HG02943 (cell line): ENCODE measurements around the gene MROH2A.
A peak's percentile ranks its signal among the peaks of the same experiment; 100 is the strongest.
"Not testable (repeated sequence)": the region's sequence is repeated elsewhere in the genome, so short reads cannot be mapped to it uniquely, and the experiment has no call there.

ENCODE experiments used
- ATAC-seq: cut with Tn5 transposase; IDR thresholded peaks from one replicate; pipeline ENCODE4 v1.9.1; 2021; ENCODE audit warnings: mild to moderate bottlenecking, low read depth, moderate library complexity; ENCODE audit not compliant: unreplicated experiment

MROH2A gene

GRCh38 chr2:233853353-233853752 is 75.2 kb downstream of the MROH2A start:
- no peak for ATAC-seq

- ATAC-seq, result no peak
Observed at GRCh38 chr2:233853883-233854240, 75.7 kb downstream of the MROH2A start.

DNA sequence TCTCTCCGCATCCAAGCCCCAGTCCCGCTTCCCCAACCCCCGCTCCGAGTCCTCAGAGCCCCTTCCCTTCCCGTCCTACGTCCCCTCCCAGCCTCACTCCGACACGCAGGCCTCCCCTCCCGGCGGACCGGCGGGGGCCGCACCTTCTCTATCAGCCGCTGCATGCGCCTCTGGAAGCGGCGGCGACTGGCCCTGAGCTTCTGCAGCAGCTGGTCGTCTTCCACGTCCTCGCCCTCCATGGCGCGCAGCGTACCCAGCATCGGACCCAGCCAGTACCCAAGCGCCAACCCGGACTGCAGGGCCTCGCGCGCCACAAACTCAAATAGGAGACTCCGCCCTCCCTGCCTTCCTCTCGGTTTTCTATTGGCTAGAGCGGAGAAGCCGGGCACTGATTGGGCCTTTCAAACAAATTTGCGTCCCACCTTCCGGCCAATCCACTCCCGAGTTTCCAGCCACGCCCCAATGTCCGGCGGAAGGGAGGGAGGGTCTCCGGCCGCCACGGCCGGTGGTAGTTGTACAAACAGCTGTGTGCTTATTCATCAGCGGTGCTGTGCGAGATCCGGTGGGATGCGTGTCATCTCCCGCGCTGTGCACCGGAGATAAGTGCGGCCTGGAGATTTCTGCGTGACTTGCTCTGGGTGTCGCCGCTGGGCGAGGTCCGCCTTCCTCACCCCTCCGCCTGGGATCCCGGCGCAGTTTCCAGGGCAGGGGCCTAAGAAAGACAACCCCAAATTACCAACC is 76.3 kb downstream of the MROH2A start, which contains the start of gene HJURP:
Gene HJURP, minus strand, starts transcription at position 295 of the 741 bp plus-strand sequence. Its CDS starts 35 bp downstream, at position 260.
- peak; percentile 97 for ATAC-seq

GRCh38 chr2:233855345-233855744 is 77.2 kb downstream of the MROH2A start:
- ATAC-seq, result no peak

DNA sequence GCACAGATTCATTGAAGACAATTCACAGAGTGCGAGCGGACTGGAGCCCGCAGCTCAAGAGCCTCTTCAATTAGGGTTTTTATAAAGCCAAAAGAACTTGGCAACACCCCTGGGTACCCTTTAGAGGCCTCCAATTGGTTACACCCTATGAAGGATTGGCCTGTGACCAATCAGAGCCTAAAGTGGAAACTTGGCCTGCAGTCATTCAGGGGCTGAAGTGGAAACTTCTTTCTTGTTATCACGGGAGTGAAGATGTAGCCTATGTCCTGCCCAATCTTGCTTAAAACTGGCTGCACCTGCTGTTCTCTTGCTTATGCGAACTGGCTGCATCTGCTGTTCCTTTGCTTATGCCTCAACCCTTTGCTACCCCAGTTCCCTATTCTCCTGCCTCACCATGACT is 78.1 kb downstream of the MROH2A start:
- ATAC-seq, result no peak

GRCh38 chr2:233857511-233858141 is 79.5 kb downstream of the MROH2A start:
- no peak for ATAC-seq

GRCh38 chr2:233858331-233858730 is 80.2 kb downstream of the MROH2A start:
- ATAC-seq, result no peak

- no peak for ATAC-seq
Observed at GRCh38 chr2:233862261-233862768, 84.2 kb downstream of the MROH2A start.

DNA sequence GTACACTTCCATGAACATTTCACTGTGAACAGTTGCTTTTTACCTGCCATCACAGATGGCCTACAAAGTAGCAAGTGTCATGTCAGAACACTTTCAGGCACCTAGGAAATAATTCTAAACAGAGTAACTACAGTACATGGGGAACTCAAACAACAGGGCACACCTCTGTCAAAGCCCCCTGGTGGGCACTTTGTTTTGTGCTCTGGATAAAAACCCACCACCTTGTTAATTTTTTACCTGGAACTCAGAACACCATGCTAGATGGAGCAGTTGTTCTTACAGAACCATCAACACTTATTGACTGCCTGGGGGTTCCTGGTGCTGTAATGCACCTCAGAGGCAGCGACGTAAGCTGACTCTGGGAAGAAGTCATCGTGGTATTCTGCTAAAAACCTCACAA is 87.7 kb downstream of the MROH2A start:
- ATAC-seq, result no peak

- ATAC-seq, result no peak
Observed at GRCh38 chr2:233866479-233866878, 88.3 kb downstream of the MROH2A start.

GRCh38 chr2:233867993-233868532 is 89.9 kb downstream of the MROH2A start, which contains the start of gene MSL3B:
TSS of gene MSL3B (minus strand) at chr2:233868386.
- ATAC-seq, result no peak

DNA sequence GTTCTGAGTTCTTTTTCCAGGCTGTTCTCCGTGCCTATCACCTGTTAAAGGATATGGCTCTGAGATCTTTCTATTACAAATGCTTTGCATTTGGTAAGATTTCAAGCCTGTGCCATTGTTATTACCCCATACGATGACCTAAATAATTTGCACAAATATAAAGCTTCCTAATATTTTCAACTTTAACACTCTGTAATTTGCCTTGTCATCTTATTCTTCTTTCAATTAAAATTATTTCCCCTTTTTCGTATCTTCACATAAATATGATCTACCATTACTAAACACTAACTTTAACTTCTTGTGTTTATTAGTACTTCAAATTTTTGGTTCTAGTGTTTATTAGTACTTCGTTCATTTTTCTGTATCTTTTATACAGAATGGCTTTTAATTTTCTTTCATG is 93.3 kb downstream of the MROH2A start:
- no peak for ATAC-seq

- ATAC-seq, result not testable (repeated sequence)
Observed at GRCh38 chr2:233872125-233872524, 94.0 kb downstream of the MROH2A start.

DNA sequence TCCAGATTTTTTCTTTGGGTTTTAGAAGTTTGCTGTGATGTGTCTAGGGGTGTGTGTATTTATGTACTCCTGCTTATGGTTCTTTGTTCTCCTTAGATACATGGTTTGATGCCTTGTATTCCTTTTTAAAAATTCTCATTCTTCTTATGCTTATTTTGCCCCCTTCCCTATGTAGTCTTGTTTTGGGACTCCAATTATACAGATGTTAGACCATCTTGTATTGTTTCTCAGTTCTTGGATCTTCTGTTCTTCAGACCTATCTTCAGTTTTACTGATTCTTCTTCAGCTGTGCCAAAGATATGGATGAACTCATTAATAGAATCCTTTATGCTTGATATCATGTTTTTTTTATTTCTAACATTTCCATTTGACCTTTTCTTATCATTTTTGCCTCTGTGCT is 104.2 kb downstream of the MROH2A start:
- ATAC-seq, result no peak
